KG1 (cell line): ENCODE measurements around the gene SYNDIG1.

Experiments
- DNase-seq: peaks from one replicate; lab custom pipeline; 2025; lab: John Stamatoyannopoulos, UW

Gene SYNDIG1

GRCh38 chr20:24473435-24474223, 4.2 kb downstream of the SYNDIG1 start:
- DNase-seq = no peak

DNA sequence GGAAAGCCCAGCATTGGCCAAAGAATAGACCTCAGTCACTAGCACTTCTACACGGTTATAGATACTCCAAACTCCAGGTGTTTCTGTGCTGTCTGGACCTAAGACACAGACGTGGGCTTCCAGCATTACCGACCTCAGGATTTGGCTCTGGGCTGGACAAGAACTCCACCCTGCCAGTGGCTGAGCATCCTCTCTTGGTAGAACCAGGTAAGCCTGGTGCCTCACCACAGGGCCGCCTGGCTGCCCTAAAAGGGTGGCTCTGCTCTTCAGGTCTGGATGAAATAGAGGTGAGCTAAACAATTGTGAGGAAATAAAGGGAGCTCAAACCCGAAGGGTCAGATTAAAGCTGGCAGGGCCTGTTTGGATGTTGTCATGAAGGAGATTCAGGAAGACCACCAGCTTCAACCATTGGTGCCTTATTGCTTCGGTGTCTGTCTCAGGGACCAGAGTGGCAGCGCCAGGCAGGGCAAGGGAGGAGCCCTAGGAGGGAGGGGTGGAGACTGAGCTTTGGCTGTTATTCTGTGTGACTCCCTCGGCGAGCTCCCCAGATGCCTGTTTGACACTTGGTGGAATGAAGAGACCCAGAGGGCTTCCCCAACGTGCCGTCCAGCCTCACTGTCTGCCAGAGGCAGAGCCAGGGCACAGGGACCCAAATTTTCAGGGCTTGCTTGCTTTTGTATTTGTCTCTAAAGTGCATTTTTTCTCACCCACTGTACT, 8.6 kb downstream of the SYNDIG1 start:
- DNase-seq = no peak

DNA sequence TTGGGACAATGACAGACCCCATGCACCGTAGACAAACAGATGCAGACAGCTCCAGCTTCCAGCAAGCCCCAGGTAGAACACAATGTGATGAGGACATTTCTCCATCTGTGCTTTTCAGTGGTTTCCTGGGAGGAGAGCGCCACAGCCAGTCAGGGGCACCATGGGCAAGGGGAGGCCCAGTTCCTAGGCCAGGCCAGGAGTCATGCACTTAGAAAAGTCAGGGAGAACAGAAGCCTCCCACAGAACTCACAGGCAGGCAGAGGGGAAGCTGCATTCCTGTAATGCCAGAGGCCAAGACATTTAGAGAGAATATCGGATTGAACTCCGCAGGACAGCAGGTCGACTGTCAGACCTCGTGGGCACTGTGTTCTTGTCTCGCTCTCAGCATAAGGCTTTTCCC, 9.2 kb downstream of the SYNDIG1 start:
- no peak for DNase-seq

GRCh38 chr20:24479106-24479505, 9.7 kb downstream of the SYNDIG1 start:
- DNase-seq = no peak

DNA sequence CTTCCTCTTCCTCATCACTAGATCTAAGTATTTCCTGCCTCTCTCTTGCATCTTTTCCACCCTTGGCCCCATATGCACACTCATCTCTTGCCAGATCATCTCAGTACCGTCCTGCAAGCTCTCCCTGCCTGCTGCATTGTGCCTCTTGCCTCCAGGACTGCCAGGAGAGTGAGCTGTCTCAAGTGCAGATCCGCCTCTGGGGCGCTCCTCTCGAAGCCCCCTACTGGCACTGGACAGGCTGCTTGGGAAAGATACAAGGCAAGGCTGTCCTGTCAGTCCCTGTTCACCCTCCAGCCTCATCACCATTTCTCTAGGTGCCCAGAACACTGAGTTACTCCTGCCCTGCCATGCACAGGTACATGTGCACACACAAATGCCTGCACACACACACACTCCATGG, 10.2 kb downstream of the SYNDIG1 start:
- no peak for DNase-seq

DNA sequence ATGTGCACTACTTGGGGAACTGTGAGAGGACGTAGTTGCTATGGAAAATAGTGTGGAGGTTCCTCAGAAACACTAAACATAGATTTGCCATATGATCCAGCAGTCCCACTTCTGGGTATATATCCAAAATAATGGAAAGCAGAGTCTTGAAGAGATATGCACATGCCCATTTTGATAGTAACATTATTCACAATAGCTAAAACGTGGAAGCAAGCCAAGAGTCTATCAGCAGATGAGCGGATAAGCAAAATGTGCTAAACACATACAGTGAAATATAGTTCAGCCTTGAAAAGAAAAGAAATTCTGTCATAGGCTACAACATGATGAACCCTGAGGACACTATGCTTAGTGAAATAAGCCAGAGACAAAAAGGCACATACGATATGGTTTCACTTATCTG, 11.1 kb downstream of the SYNDIG1 start:
- DNase-seq = no peak

GRCh38 chr20:24481173-24481572, 11.7 kb downstream of the SYNDIG1 start:
- no peak for DNase-seq

- DNase-seq = no peak
These were observed 14.1 kb downstream of the SYNDIG1 start for GRCh38 chr20:24483435-24484080.

DNA sequence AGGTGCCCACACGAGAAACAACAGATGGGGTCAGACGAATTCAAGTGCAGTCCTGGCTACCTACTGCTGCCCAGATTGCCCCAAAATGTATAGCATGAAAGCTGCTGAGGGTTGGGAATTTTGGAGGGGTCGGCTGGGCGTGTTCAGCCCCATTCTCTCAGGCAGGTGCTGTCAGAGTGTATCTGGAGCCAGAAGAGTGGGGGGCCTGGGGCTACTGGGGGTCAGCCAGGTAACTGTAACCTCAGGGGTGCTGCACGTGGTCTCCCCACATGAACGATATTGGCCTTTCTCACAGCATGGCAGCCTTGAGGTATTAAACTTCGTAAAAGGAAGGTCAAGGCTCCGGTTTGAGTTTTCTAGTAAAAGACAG, 14.6 kb downstream of the SYNDIG1 start:
- DNase-seq = no peak

DNA sequence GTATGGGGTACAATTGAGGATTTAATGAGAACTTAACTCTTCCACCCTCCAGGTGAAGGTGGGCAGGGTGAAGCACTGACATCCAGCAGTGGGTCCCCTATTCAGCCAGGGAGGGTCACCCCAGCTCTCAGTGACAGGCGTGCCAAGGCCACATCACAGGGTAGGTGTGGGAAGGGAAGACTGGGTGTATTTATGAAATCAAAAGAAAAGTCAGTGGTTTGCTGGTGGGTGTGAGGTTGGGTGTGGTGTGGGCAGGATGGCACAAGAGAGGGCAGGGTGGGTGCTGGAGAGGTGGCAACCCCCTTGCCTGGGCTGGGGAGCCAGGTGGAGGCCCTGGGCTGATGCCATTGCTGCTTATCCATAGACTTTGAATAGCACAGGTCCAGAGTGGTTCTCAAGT, 16.6 kb downstream of the SYNDIG1 start:
- no peak for DNase-seq

DNA sequence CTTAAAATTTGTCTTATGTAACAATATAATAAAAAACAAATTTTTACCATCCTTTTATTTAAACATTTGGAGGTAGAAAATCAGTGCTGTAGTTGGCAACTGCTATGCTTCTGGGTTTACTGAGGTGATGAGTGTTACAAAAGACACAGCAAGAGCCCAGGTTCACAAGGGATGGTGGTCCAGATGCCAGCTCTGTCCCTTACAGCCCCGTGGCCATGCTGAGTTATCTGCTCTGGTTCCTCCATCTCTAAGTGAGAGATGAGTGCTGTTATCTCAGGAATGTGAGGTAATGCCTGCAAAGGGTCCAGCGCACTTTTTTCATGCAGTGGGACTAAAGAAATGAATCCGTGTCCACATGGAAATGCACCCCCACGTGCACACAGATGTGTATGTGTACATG, 17.8 kb downstream of the SYNDIG1 start:
- DNase-seq = no peak

DNA sequence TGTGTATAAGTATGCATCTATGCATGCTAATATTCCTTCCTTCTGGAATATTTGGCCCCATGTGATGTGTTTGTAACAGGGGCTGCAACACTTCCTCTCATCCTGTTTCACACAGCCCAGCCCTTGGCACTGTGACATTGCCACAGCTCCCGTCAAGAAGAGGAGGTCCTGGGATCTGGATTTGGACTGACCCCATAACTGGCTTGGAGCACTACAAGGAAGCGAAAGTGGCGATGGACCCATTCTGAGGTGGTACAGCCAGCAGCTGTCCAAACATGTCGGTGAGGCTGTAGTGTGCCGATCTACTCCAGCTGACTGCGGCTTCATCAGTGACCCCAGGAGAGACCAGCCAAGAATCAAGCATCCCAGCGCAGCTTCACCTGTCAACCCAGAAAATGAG, 18.2 kb downstream of the SYNDIG1 start:
- DNase-seq = no peak

DNA sequence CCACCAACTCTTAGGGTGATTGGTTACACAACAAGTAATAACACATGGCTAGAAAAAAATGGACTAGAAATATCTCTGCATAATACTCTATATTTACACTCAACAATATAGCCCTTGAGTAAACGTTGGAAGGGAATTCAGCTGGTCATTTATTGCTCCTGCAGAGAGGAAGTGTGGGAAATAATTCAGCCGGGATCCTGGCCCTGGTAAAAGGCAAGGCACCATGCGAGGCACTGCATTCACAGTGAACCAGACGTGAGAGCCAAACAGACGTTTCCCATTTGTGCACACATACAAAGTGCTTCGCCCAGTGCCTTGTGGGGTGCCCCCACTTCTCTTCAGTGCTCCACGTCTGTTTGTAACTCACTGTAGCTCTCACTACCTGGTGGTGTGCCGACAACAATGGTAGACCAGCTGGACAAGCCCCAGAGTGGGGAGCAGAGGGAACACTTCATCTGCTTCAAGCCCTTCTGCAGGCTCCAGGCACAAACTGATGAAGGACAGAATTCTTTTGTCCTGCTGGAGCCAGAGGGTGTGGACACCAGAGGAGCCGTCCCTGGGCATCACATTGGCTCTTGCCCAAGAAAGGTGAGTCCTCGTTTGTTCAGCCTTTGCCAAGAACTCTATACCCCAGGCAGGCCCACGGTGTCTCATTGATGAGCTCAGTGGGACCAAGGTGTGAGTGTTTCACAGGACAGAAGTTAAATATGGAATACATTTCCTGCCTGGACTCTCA, 18.8 kb downstream of the SYNDIG1 start:
- DNase-seq = no peak

- DNase-seq = no peak
These were observed 19.4 kb downstream of the SYNDIG1 start for GRCh38 chr20:24488800-24489175.

- DNase-seq = no peak
These were observed 19.8 kb downstream of the SYNDIG1 start for GRCh38 chr20:24489193-24489592.

- DNase-seq = no peak
These were observed 20.3 kb downstream of the SYNDIG1 start for GRCh38 chr20:24489631-24490260.

GRCh38 chr20:24490598-24490997, 21.2 kb downstream of the SYNDIG1 start:
- no peak for DNase-seq

DNA sequence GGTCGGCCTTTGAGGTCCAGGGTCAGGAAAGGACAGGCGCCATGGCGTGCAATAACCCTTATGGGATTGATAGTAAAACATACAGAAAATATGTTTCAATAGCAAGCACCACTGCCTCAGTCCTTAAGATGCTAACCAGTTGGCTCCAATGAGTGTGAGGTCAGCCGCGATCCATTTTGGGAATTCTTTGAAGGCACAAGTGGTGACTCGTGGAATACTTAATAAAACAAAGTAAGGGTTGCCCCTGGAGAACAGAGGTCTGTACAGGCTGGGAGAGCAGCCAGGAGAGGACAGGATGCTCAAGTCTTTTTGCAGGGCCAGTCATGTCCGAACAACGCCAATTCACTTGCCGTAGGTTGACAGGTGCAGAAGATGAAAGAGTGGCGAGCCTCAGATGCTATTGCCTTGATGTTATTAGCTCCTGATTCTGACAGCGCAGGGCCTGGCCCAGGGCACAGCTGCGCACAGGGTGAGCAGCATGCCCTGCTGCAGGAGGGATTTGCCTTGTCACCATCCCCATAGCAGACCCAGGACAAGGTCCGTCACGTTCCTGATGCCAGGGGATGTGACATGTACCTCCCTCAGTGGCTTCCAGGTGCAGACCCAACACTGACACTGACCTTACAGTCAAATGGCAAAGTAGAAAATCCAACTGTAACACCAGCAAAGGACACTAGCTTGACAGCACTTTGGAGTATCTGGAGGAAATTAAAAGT, 21.8 kb downstream of the SYNDIG1 start:
- DNase-seq = no peak

GRCh38 chr20:24492031-24492607, 22.7 kb downstream of the SYNDIG1 start:
- DNase-seq = no peak

DNA sequence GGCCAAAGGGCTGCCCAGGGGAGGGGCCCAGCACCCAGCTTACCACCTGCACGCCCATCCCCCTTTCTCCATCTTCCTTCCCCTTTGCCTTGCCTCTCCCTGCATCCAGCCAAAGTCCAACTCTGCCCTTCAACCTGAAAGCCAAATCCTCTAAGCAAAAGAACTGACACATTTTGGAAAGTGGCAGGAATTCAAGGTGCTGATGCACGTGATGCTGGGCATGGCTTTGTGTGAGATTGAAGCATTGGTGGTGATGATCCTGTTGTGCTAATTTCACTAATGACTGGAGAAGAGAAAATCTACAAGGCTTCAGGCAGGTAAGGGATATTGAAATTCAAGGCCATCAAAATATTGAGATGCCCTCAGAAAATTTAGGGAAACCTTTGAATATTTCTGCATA, 23.3 kb downstream of the SYNDIG1 start:
- no peak for DNase-seq

- DNase-seq = no peak
These were observed 23.8 kb downstream of the SYNDIG1 start for GRCh38 chr20:24493181-24493580.
